ENCODE results near the gene TMEM60.

- no peak for TF ChIP-seq POLR2A (IDR thresholded peaks at IDR 0.05)
- no peak for TF ChIP-seq CTCF (IDR thresholded peaks at IDR 0.05)
Measured at GRCh38 chr7:77824636-77825035, 26.4 kb upstream of the TMEM60 start.
